GM18909 (cell line): ENCODE results near the gene SREBF1.
A peak's percentile ranks its signal among the peaks of the same experiment; 100 is the strongest.

Experiments
- ATAC-seq: cut with Tn5 transposase; IDR thresholded peaks from one replicate; pipeline ENCODE4 v1.9.1; 2021; ENCODE audit warnings: mild to moderate bottlenecking; ENCODE audit not compliant: unreplicated experiment, poor library complexity

The SREBF1 gene

DNA sequence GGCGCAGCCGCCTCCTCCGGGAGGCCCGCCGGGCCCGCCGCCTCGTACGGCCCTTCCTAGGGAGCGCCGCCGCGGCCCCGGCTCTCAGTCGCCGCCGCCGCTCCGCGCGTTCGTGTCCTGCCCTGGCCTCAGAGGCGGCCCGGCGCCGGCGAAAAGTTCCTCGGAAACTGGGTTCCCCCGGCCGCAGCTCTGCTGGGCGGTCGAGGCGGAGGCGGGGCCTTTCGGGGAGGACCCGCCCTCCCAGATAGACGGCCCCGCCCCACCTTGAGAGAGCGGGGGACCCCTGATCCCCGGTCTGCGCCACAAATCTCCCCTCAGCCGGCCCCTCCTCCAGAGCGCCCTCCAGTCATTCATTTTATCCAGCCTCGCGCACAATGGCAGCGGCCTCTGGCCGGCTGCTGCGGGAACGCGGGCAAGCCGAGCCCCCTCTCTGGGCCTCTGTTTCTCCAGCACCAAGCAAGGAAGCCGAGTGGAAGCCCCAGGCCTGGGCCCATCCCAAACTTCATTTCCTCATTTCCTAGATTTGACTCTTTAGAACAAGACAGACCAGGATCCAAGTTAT, at the start of gene SREBF1:
Gene SREBF1, minus strand, starts transcription at position 169 of the 562 bp plus-strand sequence. CDS start 169 bp downstream, outside the sequence.
- peak; percentile 36 for ATAC-seq

DNA sequence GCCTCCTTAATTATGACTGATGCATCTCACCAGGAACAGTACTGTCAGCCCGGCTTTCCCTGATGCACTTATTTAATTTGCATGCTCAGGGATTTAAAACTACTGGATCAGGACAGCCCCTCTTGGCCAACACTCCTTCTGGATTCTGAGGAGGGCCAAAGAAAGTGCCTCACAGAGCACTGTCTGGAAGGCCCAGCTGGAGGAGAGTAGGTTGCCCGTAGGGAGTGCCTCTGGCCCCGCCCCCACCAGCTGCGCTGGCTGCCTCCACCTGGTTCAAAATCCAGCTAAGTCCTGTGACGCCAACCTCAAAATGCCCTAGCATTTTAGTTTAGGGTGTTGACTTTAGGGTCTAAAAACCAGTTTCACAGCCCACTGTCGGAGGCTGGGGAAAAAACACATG, 49.4 kb upstream of the SREBF1 start:
- no peak for ATAC-seq

DNA sequence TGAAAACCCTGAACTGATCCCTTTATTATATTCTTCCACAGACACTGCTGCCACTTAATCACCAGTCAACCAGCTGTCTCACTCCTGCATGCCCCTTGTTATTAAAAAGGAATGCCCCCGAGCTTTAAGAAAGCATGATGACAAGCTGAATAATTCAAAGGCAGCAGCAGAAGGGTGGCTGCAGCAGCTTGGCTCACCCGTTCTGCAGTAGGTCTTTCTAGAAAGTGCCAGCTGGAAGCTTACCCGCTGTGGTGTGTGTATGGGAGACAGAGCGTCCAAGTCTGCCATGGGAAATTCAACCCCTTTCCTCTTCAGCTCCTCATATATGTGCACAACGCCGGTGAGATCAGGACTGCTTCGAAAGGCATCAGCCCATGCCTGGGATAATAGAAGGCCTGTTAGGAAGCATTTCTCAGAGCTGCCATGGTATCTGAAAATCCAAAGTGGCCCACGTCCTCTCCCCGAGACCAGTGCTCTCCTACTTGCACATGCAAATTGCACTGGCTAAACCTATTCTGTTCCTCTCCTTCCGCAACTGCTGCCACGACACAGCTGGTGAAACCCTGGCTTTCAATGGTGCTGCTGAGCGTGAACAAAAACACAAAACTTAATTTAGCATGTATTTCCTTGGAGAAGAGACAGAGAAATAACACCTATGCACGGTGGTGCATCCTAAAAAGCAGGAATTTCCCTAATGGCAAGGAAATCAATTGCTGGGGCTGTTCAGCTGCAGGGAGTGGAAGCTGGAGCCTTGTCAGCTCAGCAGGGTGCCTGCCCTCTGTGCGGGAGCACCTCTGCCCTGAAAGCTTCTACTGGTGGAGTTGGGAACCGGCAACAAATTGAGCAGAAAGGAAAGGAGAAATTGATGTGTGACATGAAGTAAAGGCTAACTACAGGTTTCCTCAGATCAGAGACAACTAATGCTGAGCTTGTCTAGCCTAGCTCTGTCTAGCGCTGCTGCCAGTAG, 47.9 kb upstream of the SREBF1 start:
- no peak for ATAC-seq

DNA sequence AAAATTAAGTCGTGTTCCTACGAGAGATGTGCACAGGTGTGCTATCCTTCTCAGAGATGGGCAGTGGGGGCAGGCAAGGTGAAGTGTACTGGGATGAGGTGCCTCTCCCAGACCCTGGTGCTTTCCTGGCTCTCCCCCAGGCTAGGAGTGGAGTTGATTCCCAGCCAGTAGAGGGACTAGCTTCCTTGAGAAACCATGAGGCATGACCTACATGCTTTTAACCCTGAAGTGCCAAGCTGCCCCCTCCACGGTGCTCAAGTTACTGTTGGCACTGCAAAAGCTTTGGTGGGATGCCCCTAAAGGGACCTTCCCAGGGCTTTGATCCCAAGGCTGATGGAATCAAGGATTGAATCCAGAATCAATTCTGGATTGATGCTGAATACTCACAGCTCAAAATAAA, 47.0 kb upstream of the SREBF1 start:
- ATAC-seq = no peak

DNA sequence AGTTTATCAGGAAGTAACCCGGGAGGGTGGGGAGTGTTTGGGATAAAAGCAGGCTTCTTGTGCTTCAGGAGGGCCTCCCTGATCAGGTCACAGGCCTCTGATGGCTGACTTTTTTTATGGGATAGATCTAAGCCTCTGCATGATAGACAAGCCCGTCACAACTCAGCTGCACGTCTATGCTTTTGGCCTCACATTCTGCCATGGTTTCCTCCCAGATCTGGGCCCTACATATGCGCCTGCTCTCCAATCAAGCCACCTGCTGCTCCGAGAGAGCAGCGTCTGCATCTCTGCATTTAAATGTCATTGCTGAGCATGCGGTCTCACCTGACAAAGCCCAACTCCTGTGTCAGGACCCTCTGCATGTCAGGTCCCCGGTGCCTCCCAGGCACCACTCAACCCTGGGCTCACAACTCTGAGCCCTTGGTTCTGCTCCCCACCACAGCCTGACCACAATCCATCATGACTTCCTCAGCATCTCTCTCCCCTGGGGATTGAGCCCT, 45.3 kb upstream of the SREBF1 start:
- ATAC-seq = no peak

DNA sequence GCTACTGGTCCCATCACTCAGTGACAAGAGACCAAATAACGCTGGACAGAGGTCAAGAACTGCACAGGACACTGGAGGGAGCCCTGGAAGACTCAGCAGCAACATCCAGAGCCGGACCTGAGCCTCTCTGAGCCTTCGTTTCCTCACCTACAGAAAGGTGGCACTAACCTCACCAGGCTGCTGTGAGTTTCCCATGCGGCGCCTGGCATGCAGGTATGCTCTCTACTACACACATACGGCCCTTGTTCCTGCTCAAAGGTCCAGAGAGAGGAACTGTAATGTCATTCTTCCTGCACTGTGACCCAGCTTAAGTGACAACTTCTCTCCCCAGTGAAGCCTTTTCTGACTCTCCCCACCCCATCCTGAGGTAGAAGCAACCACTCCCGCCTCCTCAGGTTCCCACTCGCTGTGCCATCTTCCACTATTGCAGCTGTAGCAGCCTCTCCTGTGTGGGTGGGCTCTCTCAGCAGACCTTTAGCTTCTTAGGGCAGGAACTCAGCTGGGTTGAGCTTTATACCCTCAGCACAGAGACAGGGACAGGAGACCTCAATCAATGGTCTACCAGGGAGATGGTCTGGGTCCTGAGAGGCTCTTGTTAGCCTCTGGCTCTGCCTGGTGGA, 43.9 kb upstream of the SREBF1 start:
- ATAC-seq = no peak

DNA sequence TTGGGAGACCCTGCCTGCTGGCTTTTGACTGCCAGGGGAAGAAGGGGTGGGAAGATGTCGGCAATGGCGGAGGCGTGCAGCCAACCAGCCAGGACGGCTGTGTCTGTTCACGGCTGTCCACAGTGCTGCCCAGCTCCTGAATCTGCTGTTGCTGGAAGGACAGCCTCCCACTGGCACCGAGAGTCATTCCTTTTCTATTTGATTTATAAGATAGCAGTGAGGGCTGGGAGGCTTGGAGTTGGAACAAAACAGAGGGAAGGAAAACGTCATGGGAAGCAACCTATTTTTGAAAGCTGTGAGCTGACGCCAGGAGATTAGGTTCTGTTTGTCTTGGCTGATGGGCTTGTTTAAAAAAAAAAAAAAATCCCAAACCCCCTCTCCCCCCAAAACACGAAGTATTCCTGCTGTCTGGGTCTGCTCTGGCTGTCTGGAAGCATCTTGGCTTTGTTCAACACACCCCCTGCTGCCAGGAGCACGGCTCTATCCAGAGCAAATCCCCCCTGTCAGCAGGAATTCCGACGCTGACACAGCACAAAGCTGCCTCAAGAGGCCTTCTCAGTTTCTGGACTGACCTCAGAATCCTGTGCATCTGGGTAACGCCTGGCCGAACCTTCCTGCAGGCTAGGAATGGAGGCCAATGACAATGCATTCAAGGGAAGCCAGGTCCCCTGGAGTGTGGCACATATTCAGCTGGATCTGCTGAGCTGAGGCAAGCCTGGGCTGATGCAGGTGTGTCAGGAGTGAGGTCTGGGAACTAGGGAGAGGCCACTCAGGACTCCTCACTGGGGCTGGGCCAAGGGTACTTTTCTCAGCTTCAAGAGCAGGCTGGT, 41.0 kb upstream of the SREBF1 start:
- no peak for ATAC-seq

DNA sequence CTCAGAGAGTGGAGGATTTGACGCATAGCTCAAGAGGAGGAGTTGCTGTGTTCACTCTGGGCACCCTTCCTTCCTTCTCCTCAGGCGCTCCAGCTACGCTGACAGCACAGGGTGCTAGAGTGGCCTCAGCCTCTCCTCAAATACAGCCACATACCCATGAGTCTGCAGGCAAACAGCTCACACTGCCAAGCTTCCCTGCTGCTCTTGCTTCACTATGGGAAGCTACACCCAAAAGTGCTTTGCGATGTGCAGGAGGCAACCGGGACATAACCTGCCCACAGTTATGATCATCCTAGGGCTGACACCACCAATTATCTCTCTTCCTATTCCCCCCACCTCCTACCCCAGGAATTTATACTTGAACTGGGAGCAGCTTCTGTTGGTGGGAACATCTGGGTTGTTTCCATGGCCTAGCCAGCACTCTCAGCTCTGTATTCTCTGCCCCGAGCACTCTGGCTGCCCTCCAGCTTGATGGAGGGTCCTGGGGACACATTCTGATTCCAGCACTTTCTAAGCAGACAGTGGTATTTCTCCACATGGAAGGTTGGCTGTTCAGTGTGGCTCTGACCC, 40.3 kb upstream of the SREBF1 start:
- no peak for ATAC-seq

DNA sequence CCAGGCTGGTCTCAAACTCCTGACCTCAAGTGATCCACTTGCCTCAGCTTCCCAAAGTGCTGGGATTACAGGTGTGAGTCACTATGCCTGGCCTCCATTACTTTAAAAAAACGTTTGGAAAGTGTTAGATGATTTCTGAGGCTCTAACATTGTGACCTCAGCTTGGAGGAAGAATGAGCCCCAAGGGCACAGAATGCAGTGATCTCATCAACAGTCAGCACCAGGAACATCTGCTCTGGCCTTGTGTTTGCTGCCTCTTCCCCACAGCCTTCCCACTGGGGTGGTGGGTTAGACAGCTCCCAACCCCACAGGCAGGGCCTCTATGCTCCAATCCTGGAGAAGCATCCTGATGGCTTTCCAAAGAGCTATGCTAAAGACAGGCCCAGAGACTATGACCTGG, 37.7 kb upstream of the SREBF1 start:
- ATAC-seq = no peak

DNA sequence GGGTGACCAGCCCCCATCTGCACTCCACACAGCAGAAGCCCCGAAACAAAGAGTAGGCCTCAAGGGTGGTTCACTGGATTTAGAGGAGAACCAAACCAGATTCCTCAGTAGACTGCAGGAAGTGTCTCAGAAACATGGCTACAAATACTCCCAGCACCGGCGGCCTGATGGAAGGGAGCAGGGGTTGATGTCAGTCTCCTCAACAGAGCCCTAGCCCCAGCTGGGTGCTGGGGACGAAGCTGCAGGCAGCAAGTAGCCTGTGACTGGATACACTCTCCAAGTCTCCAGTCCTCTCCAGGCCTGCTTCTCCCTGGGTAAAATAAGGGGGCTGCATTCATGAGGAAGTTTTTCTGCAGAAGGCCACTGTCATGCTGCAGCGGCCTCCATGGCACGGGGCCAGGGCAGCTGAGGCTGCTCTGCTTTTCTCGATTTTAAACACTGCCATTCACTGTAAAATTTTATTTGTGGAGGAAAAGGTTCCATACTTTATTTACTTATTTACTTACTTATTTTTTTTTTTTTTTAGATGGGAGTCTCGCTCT, 36.7 kb upstream of the SREBF1 start:
- ATAC-seq = no peak

DNA sequence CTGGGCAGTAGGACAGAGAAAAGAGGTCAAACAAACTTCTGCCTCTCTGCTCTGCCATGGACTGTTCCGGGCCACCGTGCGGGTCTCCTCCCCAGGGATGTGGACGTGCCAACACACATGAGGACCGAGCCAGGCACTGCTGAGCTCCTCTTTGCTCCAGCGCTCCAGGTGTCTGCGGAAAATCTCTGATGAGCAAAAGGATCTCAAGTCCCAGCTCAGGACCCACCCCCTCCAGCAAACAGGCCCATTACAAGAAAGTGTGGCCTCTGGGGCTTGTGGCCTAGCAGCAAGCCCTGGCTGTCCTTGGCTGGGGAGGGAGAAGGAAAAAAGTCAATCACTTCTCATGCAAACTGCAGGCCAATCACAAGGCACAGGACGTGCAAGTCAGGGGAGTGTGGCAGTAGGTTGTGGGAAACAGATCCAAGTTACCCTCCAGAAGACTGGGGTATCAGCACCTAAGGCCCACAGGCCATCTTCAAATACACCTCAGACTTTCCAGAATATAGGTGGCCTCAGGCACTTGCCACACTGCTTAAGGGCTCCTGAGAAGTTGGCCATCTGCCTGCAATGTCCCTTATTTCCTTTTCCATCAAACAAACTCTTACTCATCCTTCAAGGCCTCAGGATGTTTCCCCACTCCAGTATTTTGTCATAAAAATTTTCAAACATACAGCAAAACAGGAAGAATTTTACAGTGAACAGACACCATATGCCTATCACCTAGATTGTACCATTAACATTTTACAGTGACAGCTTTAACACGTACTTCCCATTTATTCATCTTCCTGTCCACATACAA, 36.0 kb upstream of the SREBF1 start:
- ATAC-seq = no peak

DNA sequence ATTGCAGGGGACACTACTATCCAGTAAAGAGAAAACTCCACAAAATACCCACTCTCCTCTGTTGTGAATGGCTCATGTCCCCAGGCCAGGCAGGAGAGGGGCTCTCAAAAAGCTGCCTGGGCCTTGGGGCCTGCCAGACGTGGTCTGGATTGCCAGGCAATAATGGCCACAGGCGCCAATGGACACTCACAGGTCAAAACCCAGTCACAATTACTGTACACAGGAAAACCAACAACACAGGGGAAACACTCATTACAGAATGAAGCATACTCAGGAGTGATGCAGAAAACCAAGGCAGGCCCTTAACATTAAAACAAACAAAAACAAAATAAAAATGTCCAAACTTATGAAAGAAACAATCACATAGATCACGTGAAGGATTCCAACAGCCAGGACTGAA, 35.1 kb upstream of the SREBF1 start:
- ATAC-seq = no peak

DNA sequence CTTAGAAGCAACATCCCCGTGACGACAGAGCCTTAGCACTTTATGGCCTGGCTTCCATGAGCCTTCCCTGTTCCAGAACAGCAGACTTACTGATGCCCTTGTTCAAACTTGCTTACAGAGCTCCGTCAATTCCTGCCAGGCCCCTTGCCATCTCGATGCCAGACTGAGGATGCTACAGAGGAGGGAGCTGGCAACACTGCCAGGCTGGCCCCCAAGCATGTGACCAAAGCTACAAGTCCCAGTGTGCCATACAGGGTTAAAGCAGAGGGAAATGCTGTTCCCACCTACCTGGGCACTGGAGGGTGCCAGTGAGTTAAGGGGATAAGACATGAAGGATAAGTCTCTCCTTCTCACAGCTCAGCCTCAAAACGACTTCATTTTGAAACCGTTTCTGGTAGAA, 33.5 kb upstream of the SREBF1 start:
- ATAC-seq = no peak

DNA sequence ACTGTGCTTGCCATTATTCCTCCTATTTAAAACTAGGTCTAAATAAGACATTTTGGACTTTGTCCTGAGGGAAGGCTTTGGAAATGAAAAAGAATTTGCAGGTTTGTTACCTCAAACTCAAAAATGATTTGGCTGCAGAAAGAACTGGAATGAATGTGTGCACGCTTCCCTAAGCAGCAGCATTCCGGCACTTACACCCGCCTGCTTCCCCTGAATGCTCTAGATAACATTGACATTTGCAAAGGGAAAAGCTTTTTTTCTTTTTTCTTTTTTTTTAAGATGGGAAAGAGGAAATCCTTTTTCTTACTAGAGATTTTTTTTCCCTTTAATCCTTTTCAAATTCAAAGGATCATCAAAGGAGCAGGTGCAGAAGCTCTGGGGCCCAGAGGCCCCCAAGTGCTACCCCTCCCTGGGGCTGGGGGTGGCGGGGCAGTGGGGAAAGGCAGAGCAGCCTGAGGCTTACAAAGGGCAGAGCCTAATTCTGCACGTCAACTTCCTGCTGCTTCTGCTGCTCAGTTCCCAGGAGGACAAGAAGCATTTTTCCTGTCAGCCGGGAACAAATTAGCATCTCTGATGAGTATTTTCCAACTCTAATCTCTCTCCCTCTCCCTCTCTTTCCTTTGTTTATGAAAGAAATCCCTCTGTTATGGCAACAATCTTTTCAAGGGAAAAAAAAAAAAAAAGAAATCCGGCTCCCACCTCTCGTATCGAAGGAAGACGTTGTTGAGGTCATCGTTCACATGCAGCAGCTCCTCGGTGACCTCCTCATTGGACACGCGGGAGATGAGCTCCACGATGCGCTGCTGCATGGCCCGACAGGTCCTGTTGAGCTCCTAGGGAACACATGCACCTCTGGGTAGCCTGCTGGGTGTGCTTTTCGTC, 32.1 kb upstream of the SREBF1 start:
- no peak for ATAC-seq

DNA sequence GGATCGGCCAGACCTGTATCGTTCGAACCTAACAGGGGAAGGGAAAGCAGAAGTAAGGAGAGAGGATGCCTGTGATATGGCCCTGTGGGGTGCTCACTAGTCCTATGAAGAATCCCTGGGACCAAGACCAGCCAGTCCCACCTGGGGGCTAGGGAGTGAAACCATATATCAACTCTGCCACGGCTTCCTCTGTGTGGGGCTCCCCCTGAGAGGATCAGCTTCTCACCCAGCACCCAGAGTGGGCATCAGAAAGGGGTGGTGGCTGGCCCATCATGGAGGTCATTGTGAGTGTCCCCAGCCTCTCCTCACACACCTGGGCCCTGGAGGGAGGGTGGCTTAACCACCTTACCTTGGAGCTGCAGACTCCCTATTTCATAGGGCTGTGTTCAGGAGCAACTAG, 30.1 kb upstream of the SREBF1 start:
- no peak for ATAC-seq

DNA sequence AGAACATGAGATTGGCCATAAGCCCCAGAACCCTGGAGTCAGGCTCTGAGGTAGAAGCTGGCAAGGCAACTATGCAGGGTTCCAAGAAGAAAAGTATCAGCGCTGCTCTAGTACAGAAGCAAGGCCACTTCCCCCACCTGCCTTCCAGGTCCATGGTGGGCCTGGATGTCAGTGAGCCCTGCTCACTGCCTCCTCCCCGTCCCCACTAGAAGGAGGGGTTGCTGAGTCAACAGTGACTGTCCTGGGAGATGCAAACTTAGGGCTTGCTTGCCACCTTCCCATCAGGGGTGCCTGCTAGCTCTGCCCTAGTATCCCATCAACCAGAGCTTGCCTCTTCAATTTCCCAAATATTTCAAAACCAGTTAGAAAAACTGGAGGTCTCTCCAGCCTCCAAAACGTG, 29.6 kb upstream of the SREBF1 start:
- ATAC-seq = no peak

DNA sequence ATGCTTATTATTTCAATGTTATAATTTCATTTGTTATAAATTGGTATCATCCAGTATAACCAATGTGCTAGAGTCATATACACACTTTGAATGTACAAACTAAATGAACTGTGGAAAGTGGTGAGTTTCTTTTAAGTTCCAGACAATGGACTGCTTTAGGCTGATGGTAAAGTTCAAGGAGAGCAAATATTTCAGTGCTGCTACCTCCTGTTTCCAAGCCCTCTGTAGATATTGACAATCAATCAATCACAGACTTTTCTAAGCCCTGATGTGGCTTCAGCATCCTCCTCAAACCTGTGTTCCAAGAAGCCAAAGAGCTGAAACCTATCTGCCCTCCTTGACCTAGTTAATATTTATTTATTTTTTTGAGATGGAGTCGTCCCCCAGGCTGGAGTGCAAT, 28.2 kb upstream of the SREBF1 start:
- ATAC-seq = no peak

DNA sequence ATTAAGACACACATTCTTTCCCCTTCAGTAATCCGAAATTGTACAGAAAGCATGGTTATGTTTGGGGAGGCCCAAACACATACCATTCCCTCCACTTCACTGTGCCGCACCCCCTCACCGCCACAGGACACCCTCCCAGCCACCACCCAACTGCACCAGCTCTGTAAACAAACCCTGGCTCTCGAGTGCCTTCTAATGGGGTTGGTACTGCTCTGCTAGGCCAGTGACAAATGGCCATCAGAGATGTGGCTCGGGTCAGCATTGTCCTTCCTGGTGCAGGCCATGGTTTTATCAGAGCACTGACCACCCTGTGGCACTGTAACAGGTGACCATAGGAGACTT, 24.0 kb upstream of the SREBF1 start:
- no peak for ATAC-seq
